Right cardiac atrium (tissue), 5 donors: ENCODE measurements around the gene UMPS. TPM values are rescaled to one million over a fixed set of nuclear protein-coding genes. Genes with fewer than 3 reads are reported as not detected.

Experiments
- ATAC-seq, 2 donors: fragments of 200-7000 bp; cut with Tn5 transposase; one replicate each; pipeline versions ENCODE4 v1.8.0 to v1.9.1; 2020; ENCODE audit warnings: moderate library complexity in 2 of 2, mild to moderate bottlenecking in 1 of 2
- DNase-seq, 3 donors: peaks; one replicate each; pipeline ENCODE4 v3.0.0-alpha.2; 2020
- H3K27ac ChIP-seq: one replicate; pipeline ENCODE4 v1.5.1; 2013; ENCODE audit warnings: mild to moderate bottlenecking, low read length, control low read depth, moderate library complexity
- H3K27me3 ChIP-seq: one replicate; pipeline ENCODE4 v1.6.1; 2013; ENCODE audit not compliant: control insufficient read depth, insufficient read depth
- H3K4me1 ChIP-seq: one replicate; pipeline ENCODE4 v1.6.1; 2013; ENCODE audit warnings: low read length; ENCODE audit not compliant: control insufficient read depth, insufficient read depth
- H3K4me3 ChIP-seq: one replicate; pipeline ENCODE4 v1.5.1; 2013; ENCODE audit warnings: low read length, control low read depth
- H3K9me3 ChIP-seq: one replicate; pipeline ENCODE4 v1.6.1; 2013; ENCODE audit warnings: low read length; ENCODE audit not compliant: control insufficient read depth
- WGBS: extraction: QIAGEN DNeasy Blood & Tissue Kit; methylation state at CpG from one replicate; pipeline ENCODE4 v1.1.7; 2013; 5-methylcytosine and 5-hydroxymethylcytosine counted together
- intact Hi-C, 4 donors: fragments of 100-400 bp; cut with DNase I; formaldehyde crosslinking; loops; one replicate each; pipeline versions ENCODE4 v1.11.0 to v1.14.0; 2022 to 2023
- long read RNA-seq, 4 donors: library from polyadenylated mRNA; unstranded; transcript quantifications; one replicate each; pipeline ENCODE4 v2.0.0, GENCODE V29; 2020 to 2021
- polyA plus RNA-seq: library from polyadenylated mRNA; stranded (reverse); fragments of 200-250 nt; gene quantifications from one replicate; pipeline ENCODE4 v1.2.3, GENCODE V29; 2013
- total RNA-seq, 4 donors: library from RNA; stranded (reverse); fragmentation: NEBNext Ultra II Directional; extraction: Animal tissue kit (Norgen Biotek cat#: 25700); gene quantifications; one replicate each; pipeline ENCODE4 v1.2.1, GENCODE V29; 2021
- donor health status: healthy with polysubstance abuse.
- donor health status: DM: no; HTN: yes; CAD: no.
- donor health status: DM: no; HTN: no; CAD: no.
- donor health status: DM: no; HTN: yes; CAD: no; lungs with severe emphysema.
- donor health status: DM: yes; HTN: yes; CAD: no.

UMPS gene
- 10 to 100 TPM in 3 of 4 donors, 1 to 10 TPM in 1; 9.6 to 12.8 (median 10.6) TPM for total RNA-seq
- 4.2 TPM for polyA plus RNA-seq
- long read RNA-seq, donor 1, full-length matches to known transcripts = 7 of 7 reads
- long read RNA-seq, donor 1, partial matches to known transcripts = 0 of 7 reads
- long read RNA-seq, donor 1, other reads (novel, unspliced or antisense) = 0 of 7 reads
- long read RNA-seq, donor 2, full-length matches to known transcripts = 1 of 3 reads
- long read RNA-seq, donor 2, partial matches to known transcripts = 0 of 3 reads
- long read RNA-seq, donor 2, other reads (novel, unspliced or antisense) = 2 of 3 reads
- long read RNA-seq, donor 3, full-length matches to known transcripts = 43 of 48 reads
- long read RNA-seq, donor 3, partial matches to known transcripts = 2 of 48 reads
- long read RNA-seq, donor 3, other reads (novel, unspliced or antisense) = 3 of 48 reads
- long read RNA-seq, donor 4, full-length matches to known transcripts = 4 of 4 reads
- long read RNA-seq, donor 4, partial matches to known transcripts = 0 of 4 reads
- long read RNA-seq, donor 4, other reads (novel, unspliced or antisense) = 0 of 4 reads

GRCh38 chr3:124730129-124730940 lies at the start of gene UMPS:
TSS of gene UMPS (plus strand) at chr3:124730452. CDS start at chr3:124730472, 20 bp downstream.
- Histone ChIP-seq H3K9me3 (no peaks in the 10 kb centered on the region), H3K4me1 (peaks cover 4% of the 10 kb centered on the region), H3K27ac (peak within 1 kb of the TSS; percentile 85), H3K4me3 (peak within 1 kb of the TSS; percentile 97), H3K27me3 (no peaks in the 10 kb centered on the region)
- ATAC-seq (peak; percentile 97 to 98), DNase-seq (peak; percentile 93 to 98 (median 97))
- WGBS = under 1% methylated on average over 44 of the region's 44 CpGs
- intact Hi-C loops = no loop called here

GRCh38 chr3:124680521-124680920 lies 49.7 kb upstream of the UMPS start:
- Histone ChIP-seq H3K4me1 (no peaks in the 10 kb centered on the region), H3K4me3 (no peak overlapping the region), H3K9me3 (no peaks in the 10 kb centered on the region), H3K27me3 (no peaks in the 10 kb centered on the region), H3K27ac (no peak overlapping the region)
- DNase-seq = no peak
- intact Hi-C loops = no loop called here
- no peak for ATAC-seq
- WGBS = 67% methylated on average over 4 of the region's 4 CpGs

- H3K27ac ChIP-seq = no peak overlapping the region
- no peak for ATAC-seq
- DNase-seq = no peak
- H3K27me3 ChIP-seq = no peaks in the 10 kb centered on the region
- WGBS = 93% methylated on average over 2 of the region's 2 CpGs
- H3K9me3 ChIP-seq = no peaks in the 10 kb centered on the region
- intact Hi-C loops = no loop called here
- H3K4me3 ChIP-seq = no peak overlapping the region
- H3K4me1 ChIP-seq = no peaks in the 10 kb centered on the region
These were observed 48.0 kb upstream of the UMPS start for GRCh38 chr3:124682263-124682662.

GRCh38 chr3:124684459-124684858 lies 45.8 kb upstream of the UMPS start:
- Histone ChIP-seq H3K9me3 (no peaks in the 10 kb centered on the region), H3K27me3 (no peaks in the 10 kb centered on the region), H3K27ac (no peak overlapping the region), H3K4me1 (peaks cover 3% of the 10 kb centered on the region), H3K4me3 (no peak overlapping the region)
- ATAC-seq = no peak
- intact Hi-C loops = no loop called here
- 81% methylated on average over 7 of the region's 7 CpGs for WGBS
- no peak for DNase-seq

GRCh38 chr3:124685067-124685466 lies 45.2 kb upstream of the UMPS start:
- 63% methylated on average over 5 of the region's 5 CpGs for WGBS
- H3K27ac ChIP-seq = no peak overlapping the region
- peak in 1 of 2 donors; percentile 56 for ATAC-seq

GRCh38 chr3:124685481-124685880 lies 44.8 kb upstream of the UMPS start:
- no peaks in the 10 kb centered on the region for H3K27me3 ChIP-seq
- peaks cover 3% of the 10 kb centered on the region for H3K4me1 ChIP-seq
- no peak overlapping the region for H3K4me3 ChIP-seq
- 66% methylated on average over 7 of the region's 7 CpGs for WGBS
- intact Hi-C loops = loop anchor here in 1 of 4 donors (5.0 kb wide), 1 partner anchor 118 kb away; no protein-coding TSS in a partner anchor
- H3K27ac ChIP-seq = no peak overlapping the region
- no peaks in the 10 kb centered on the region for H3K9me3 ChIP-seq
- DNase-seq = no peak
- ATAC-seq = no peak

More at GRCh38 chr3:124685067-124685466, 45.2 kb upstream of the UMPS start:
- intact Hi-C loops = loop anchor here in 1 of 4 donors (5.0 kb wide), 1 partner anchor 118 kb away; no protein-coding TSS in a partner anchor
- DNase-seq = no peak
- no peaks in the 10 kb centered on the region for H3K27me3 ChIP-seq
- no peaks in the 10 kb centered on the region for H3K9me3 ChIP-seq
- H3K4me3 ChIP-seq = no peak overlapping the region
- peaks cover 3% of the 10 kb centered on the region for H3K4me1 ChIP-seq

- ATAC-seq (no peak), DNase-seq (no peak)
- 83% methylated on average over 3 of the region's 3 CpGs for WGBS
- Histone ChIP-seq H3K4me1 (peaks cover 3% of the 10 kb centered on the region), H3K27ac (no peak overlapping the region), H3K9me3 (no peaks in the 10 kb centered on the region), H3K4me3 (no peak overlapping the region), H3K27me3 (no peaks in the 10 kb centered on the region)
- intact Hi-C loops = loop anchor here in 1 of 4 donors (5.0 kb wide), 1 partner anchor 119 kb away; no protein-coding TSS in a partner anchor
These were observed 44.1 kb upstream of the UMPS start for GRCh38 chr3:124686028-124686670.

GRCh38 chr3:124688581-124689454 lies 41.4 kb upstream of the UMPS start:
- no peak overlapping the region for H3K27ac ChIP-seq
- 17% methylated on average over 11 of the region's 11 CpGs for WGBS
- H3K4me3 ChIP-seq = no peak overlapping the region
- intact Hi-C loops = loop anchor here (1.0 to 5.0 kb wide), 3 partner anchors 122 to 124 kb away; no protein-coding TSS in a partner anchor
- DNase-seq = peak; percentile 74 to 84 (median 82)
- H3K9me3 ChIP-seq = no peaks in the 10 kb centered on the region
- peaks cover 3% of the 10 kb centered on the region for H3K4me1 ChIP-seq
- ATAC-seq = peak; percentile 86 to 87
- no peaks in the 10 kb centered on the region for H3K27me3 ChIP-seq

GRCh38 chr3:124691599-124691998 lies 38.7 kb upstream of the UMPS start:
- peaks cover 3% of the 10 kb centered on the region for H3K4me1 ChIP-seq
- H3K27me3 ChIP-seq = no peaks in the 10 kb centered on the region
- H3K4me3 ChIP-seq = no peak overlapping the region
- intact Hi-C loops = no loop called here
- WGBS = 52% methylated on average over 3 of the region's 3 CpGs
- DNase-seq = no peak
- H3K9me3 ChIP-seq = no peaks in the 10 kb centered on the region
- no peak for ATAC-seq
- no peak overlapping the region for H3K27ac ChIP-seq

GRCh38 chr3:124694486-124694885 lies 35.8 kb upstream of the UMPS start:
- ATAC-seq (no peak), DNase-seq (no peak)
- no peaks in the 10 kb centered on the region for H3K4me1 ChIP-seq
- no peak overlapping the region for H3K4me3 ChIP-seq
- H3K27ac ChIP-seq = no peak overlapping the region
- 81% methylated on average over 5 of the region's 5 CpGs for WGBS
- H3K9me3 ChIP-seq = no peaks in the 10 kb centered on the region
- intact Hi-C loops = no loop called here
- H3K27me3 ChIP-seq = no peaks in the 10 kb centered on the region
